Activated CD4-positive, alpha-beta T cell treated with anti-CD3 and anti-CD28 coated beads, Interleukin-2, amount 50 U/mL, for 16 hours (primary cell): ENCODE results near the gene NCF4.

Experiments used
- DNase-seq: peaks from one replicate; pipeline ENCODE4 v3.0.0-alpha.2; 2020

The NCF4 gene

DNA sequence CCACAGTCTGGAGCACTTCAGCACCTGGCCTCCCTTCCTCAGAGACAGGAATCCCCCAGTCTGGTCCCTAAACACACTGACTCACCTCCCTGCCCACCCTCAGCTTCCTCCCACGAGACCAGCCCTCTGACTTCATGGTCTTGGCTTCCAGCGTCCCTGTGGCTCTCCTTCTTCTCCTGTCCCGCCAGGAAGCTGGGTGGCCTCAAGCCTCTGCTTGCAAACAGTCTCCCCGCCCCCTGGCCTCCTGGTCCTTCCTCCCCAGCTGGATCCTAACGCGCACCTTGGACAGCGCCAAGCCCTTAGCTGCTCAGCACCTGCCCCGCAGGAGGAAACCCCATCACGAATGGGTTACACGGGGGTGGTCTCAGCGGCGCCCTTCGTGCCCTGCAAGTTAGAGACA lies 4.5 kb downstream of the NCF4 start:
- DNase-seq: no peak

DNA sequence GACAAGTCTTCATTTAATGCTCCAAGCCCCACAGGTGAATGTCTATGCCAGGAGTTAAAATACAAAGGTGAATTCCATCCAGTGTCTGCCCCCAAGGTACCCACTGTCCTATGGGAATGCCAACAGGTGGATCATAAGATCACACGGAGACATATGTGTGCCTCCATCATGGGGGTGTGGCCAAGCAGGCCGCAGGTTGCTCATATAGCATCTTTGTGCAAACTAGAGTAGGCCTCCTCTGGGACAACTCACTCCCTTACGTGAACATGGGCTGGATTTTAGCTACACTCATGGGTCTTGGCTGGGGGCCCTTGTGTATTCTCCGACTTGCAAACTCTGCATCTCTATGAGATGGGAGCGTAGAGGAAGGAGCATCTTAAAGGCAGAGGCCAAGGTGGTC lies 6.9 kb downstream of the NCF4 start:
- no peak for DNase-seq

DNA sequence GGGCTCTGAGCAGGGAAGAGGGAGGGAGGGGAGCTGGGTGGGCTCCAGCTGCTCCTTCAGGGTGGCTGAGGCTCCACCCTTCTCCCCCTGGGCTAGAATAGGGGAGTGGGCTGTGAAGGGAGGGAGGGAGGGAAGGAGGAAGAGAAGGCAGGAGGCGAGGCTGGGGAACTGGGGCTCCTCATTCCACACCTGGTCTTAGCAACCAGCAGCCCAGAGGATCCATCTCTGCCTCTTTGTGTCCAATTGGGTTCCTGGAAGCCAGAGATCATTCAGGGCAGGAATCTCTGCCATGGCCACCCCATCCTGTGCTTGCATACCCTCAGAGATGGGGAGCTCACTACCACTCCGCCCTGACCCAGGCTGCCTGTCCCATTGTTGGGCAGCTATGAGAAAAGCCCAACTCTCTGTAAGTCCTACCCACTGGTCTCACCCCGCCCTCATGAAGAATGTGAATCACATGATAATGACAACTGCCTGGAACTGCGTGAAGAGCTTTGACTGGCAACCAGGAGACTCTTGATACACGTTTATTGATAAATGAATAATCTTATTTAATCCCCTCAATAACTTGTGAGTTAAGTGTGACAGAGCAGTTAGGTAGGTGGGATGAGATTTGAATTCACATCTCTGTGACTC lies 7.9 kb downstream of the NCF4 start:
- DNase-seq: no peak

DNA sequence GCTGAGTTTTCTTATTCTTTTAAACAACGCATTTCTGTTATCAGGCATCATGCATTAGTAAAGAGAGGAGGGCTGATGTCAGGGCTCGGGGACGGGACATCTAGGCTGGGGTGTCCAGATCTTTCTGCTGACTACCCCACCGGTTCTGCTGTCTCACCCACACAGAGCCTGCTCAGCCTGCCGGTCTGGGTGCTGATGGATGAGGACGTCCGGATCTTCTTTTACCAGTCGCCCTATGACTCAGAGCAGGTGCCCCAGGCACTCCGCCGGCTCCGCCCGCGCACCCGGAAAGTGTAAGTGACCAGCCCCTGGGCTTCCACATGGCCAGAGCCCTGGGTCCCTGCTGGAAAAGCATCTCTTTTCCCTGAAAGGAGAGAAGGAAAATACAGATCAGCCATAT lies 9.4 kb downstream of the NCF4 start:
- DNase-seq: no peak

DNA sequence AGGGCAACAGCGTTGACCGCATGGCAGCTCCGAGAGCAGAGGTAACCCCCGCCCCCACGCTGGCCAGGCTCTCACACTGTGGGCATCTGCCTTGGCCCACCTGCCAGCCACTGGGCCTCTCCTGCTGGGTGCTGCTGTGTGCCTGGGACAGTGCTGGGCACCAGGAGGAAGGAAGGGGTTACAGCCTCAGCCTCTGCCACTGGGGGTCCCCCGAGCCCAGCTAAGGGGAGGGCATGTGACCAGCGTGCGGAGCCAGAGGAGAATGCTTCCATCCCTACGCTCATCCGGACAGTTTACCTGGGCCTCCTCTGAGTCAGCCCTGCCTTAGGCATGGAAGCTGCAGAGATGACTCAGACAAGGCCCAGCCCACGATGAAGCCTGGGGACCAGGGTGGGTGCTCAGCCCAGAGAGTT lies 10.9 kb downstream of the NCF4 start:
- no peak for DNase-seq

DNA sequence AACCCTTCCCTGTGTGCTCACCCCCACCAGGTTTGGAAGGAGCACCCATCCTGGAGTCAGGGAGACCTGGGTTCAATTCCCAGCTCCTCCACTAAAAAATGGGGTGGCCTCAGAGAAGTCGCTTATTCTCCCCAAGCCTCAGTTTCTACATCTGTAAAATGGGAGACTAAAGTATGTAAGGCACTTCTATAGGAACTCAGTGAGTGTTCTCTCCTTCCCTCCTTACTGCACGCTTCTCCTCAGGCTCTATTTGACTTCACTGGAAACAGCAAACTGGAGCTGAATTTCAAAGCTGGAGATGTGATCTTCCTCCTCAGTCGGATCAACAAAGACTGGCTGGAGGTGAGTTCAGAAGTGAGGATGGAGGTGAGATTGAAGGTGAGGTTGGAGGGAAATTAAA lies 11.3 kb downstream of the NCF4 start:
- no peak for DNase-seq

DNA sequence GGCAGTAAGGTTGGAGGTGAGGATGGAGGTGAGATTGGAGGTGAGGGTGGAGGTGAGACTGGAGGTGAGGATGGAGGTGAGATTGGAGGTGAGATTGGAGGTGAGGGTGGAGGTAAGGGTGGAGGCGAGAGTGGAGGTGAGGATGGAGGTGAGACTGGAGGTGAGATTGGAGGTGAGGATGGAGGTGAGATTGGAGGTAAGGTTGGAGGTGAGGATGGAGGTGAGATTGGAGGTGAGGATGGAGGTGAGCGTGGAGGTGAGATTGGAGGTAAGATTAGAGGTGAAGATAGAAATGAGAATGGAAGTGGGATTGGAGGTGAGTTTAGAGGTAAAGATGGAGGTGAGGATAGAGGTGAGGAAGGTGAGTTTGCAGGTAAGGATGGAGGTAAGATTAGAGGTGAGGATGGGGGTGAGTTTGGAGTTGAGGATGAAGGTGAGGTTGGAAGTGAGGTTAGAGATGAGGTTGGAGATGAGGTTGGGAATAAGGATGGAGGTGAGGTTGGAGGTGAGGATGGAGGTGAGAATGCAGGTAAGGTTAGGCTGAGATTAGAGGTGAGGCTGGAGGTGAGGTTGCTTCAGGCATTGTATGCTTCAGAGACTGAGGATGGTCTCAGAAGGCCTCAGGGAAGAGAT lies 12.2 kb downstream of the NCF4 start:
- DNase-seq: no peak

DNA sequence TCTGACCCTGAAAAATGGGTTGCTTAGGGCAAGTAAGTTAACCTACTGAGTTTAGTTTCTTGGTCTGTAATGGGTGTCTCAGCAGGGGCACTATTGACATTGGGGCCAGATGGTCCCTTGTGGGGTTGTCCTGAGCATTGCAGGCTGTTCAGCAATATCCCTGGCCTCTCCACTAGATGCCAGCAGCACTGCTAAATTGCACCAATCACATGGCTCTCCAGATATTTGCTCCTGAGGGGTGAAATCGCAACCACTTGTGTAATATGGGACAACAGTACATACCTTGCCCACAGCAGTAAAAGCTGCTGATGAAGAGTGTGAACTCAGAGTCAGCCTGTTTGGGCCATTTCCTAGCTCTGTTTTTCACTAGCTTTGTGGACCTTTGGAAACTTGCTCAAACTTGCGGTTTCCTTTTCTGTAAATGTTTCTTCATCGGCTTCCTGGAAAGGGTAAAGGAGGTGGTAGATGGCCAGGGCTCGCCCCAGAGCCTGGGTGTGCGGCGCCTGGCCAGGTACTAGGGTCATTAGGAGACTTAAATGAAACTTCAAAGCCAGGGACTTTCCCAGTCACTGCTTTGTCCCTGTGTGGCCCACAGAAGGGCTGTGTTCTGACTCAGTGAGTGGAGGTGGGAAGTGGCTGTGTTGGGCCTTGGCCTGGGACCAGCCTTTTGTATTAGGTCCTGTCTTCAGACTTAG lies 13.0 kb downstream of the NCF4 start:
- peak; percentile 92 for DNase-seq

DNA sequence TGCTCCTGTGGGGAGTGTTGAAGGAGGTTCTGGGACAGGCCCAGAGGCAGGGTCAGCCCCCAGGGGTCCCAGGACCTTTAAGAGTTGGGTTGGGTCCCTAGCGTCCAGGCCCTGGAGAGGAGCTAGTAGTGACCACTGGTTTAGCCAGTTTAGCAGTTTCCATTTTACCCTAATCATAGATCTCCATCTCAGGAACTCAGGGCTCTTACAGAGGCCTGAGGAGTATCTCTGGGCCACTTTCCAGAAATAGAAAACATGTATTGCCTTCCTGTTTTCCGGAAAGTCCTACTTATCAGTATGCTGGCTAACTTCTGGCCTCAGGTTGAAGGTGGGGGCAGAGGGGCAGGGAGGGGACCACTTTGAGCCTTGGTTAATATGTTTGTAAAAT lies 13.5 kb downstream of the NCF4 start:
- DNase-seq: no peak

DNA sequence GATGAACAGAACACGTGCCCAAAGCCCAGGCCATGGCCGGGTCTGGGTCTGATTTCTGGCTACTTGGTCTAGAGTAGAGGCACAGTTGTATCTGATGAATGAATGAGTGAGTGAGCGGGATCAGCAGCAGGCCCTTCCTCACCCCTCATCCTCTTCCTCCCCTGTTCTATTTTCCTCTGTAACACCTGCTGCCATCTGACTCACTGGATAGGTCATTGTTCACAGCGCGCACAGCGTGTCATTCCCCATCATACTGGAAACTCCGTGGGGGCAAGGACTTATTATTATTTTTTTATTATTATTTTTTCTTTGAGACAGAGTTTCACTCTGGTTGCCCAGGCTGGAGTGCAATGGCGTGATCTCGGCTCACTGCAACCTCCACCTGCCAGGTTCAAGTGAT lies 13.9 kb downstream of the NCF4 start:
- no peak for DNase-seq

DNA sequence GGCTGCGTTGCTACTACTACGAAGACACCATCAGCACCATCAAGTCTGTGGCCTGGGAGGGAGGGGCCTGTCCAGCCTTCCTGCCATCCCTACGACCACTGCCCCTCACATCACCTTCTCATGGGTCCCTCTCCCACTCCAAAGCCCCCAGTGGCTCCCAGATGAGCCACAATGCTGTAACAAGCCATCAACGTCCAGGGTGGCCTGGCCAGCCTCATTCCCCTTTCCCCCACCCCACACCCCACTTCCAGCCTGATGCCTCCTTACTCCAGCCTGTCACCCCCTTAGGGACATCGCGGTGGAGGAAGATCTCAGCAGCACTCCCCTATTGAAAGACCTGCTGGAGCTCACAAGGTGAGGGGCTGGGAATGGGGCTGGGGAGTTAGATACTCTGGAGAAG lies 14.9 kb downstream of the NCF4 start:
- DNase-seq: no peak

DNA sequence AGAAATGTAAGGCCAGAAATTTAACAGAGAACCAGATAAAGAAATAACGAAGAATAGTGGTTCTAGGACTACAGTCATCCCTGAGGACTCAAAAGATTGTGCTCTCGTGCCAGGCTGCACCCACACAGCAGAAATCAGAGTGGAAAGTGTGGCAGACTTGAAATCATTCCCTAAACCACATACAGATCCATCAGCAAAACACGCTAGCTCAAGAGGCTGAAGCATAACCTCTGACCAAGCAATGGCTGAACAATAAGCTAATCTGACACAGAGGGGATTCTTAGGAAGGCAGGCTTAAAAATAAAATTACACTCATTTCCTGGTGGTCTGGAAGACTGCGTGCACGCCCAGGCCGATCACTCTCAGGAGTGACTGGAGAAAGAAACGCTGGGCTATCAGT lies 19.0 kb downstream of the NCF4 start:
- DNase-seq: no peak

DNA sequence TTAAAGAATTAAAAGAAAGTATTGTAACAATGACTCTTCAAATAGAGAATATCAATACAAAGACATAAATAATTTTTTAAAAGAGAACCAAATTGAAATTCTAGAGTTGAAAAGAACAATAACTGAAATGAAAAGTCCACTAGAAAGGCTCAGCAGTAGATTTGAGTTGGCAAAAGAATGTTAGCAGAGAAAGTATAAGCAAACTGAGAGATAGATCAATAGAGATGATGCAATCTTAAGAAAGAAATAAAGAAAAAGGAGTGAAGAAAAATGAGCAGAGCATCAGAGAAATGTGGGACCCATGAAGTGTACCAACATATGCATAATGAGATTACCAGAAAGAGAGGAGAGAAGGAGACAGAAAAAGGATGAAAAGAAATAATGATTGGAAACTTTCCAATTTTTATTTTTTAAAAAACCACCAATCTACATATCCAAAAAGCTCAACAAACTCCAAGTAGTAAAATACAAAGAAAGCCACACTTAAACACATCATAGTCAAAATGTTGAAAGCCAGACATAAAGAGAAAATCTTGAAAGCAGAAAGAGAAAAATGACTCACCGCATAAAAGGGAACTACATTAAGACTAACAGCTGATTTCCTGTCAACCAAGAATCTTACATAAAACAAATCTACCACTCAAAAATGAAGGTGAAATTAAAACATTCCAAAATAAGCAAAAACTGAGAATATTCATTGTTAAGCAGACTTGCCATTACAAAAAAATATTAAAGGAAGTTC lies 20.9 kb downstream of the NCF4 start:
- peak; percentile 68 for DNase-seq

DNA sequence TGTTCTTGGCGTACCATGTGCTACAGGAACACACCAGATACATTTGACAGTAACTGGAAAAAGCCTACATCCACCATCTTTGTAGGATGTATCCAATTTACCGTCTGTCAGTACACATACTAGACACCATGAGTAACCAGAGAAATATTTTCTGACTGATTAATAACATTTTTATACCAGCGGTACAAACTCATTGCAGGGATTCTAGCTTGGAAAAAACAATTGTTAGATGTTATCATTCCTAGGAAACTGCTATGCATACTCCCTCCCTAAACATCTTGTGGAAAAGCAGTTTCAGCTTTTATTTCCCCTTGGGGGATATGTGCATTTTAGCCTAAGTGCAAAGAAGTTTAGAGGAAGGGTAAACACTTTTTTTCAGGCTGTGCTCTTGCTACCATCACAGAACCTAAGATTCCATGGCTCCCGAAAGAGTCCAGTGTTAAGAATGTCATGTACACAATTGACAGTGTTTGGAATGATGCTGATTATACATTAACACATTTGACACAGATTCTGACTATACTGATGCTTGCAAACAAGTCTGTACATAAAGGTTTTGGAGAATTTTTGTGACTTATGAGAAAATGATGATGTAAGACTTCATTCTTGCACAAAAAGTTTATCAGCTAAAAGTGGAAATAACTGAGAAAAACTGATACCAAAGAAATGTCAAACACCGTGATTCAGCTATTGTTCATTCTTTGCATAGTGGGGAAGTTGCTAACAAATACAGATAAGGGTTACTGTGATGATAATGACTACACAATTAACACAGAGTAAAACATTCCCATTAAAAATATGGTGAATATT lies 23.7 kb downstream of the NCF4 start:
- peak; percentile 28 for DNase-seq

DNA sequence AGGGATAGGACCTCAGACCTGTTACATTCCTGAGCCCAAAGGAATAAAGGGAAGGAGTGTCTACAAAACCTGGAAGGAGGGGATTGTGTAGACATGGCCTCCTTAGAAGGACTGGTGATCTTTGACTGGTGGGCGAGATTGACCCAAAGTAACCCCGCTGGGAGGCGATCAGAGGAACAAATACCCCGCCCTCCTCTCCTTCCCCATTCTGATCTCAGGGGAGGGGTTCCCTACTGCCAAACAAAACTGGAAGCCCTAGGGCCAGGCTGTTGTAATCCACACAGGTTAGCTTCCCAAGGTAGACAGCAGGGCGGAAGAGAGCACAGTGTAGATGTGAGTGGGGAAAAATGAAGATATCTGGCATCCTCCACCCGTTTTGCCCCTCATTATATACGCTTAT lies 24.7 kb downstream of the NCF4 start:
- DNase-seq: no peak

DNA sequence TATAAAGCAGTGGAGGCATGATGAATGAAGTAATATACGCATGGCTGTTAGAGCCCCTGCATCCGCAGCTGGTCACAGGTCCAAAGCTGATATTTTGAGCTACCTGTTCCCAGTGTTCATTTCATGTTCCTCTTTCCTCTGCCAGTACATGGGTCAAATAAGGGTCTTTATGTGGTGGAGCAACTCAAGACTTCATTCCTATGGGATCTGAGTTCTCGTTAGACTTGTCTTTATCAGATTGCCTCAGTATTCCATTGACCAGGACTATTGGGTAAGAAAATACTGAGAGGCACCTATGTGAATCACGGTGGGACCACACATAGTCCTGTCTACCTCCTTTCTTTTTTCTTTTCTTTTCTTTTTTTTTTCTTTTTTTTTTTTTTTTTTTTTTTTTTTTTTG lies 25.2 kb downstream of the NCF4 start:
- DNase-seq: no peak

DNA sequence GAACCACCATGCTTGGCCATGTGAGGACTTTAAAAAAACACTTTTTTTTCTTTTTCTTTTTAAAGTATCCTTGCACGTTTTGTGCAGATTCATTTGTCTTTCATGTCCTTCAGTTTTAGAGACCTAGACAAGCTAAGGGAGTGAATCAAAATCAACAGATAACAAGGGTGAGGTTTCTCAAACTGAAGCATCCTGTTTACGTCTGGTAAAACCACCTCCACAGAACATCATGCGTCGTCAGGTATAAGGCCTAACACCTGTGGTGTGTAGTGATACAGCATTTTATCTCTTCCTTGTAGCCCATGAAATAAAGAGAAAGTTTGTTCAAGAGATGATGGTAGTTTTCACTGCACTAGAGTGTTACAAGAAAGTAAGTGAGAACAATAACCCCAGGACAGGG lies 26.4 kb downstream of the NCF4 start:
- DNase-seq: no peak

DNA sequence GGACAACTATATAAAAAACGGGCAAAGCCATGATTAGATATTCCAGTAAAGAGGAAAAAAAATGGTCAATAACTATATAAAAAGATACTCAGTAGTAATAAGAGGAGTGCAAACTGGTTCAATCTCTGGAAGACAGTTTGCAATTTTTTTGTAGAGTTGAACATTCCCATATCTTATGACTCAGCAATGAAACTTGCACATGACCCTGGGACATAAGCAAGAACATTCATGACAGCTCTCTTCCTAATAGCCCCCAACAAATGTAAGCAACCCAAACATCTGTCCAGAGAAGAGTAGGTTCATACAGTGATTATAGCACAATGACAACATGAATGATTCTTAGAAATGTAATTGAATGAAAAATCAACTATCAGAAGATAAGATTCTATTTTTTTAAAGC lies 30.8 kb downstream of the NCF4 start:
- no peak for DNase-seq

DNA sequence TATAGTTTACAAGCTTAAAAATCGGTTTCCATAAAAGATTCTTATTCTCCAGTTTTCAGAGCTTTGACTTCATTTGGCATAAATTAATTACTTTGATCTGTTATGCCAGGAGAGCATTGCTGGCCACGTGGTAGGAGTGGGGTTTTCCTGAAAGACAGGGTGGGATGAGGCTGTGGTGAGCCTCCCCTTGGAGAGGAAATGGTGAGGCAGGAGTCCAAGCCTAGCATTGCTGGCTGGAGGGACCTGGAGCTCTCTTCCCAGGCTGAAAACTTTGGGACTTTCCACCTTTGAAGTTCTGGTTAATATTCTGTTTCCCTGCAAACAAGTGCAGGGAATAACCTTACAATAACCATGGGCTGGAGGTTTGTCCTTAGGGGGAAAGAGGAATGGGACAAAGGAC lies 31.5 kb downstream of the NCF4 start:
- no peak for DNase-seq

DNA sequence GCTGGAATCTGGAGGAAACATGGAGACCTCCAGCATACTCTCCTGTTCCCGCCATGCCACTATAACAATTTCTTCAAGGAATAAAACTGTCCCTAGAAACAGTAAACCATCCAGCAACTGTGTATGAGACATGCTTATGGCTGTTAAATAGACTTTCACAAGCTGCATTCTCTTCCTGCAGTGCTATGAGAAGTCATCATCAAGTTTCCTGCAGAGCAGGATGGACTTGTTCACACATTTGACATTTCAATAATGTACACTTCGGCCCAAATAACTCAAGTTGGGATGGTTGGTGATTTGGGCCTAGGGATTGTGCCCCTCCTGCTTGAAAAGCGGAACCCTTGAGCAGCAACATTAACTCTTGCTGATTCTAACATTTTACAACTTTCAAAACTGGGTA lies 32.5 kb downstream of the NCF4 start:
- DNase-seq: no peak

DNA sequence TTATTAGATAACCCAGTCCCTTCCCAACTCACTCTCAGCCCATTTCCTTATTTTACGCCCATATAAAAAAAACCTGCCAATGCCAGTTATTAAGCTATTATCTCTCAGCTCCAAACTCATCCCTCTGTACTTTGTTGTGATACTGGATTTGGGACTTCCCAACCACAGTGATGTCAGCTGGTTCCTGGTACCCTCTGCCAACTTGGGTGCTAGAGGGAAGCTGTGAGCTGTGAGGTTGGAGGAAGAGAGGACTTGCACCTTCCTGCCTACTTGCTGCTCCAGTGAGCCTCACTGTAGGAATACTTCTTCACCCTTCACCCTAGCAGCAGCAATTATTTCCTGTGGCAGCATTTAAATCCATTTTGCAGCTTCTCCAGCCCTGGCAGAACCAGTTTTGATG lies 33.5 kb downstream of the NCF4 start:
- DNase-seq: no peak

DNA sequence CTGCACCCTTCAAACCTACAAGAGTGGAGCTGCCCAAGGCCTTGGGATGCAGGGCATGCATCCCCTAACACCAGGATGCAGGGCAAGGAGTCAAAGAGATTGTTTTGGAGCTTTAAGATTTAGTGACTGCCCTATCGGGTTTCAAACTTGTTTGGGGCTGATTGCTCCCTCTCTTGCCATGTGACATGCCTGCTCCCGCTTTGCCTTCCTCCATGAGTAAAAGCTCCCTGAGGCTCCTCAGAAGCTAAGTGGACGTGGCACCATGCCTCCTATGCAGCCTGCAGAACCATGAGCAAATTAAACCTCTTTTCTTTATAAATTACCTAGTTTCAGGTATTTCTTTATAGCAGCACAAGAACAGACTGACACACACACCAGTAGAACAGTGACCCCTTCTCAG lies 36.8 kb downstream of the NCF4 start:
- DNase-seq: no peak

DNA sequence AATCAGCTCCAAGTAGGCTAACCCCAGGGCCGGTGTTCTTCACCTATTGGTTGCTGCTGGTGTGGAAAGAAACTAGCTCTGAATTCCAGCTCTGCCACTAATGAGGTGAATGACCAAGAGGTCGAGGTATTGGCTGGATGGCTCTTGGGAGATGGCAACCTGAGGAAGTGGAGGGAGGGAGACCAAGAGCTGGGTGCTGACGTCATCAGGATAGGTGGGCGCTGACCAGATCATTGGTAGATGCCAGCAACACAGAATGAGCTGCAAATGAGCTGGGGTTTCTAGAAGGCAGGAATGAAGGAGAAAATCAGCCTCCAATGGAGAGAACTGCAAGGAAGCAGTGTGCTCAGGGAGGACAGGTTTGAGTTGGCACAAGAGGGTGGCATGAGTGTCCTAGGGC lies 37.9 kb downstream of the NCF4 start:
- no peak for DNase-seq
